Endothelial cell of umbilical vein (primary cell): ENCODE results near the gene KCNN3.

ENCODE experiments used
- CTCF ChIP-seq, 2 donors: IDR thresholded peaks; 1 replicate in 1 of 2; 2 replicates in 1 of 2; pipeline ENCODE4 v1.5.1; 2011; ENCODE audit warnings: low read length in 2 of 2, mild to moderate bottlenecking in 2 of 2, moderate library complexity in 2 of 2, control low read depth in 1 of 2, inconsistent platforms in 1 of 2, low read depth in 1 of 2; ENCODE audit not compliant: insufficient read depth in 1 of 2; ENCODE audit errors: extremely low read depth in 1 of 2
- POLR2AphosphoS5 ChIP-seq: IDR thresholded peaks from 2 replicates; pipeline ENCODE4 v1.6.1; 2012; ENCODE audit warnings: low read depth, mild to moderate bottlenecking, control low read depth, low read length, moderate library complexity; ENCODE audit not compliant: insufficient read depth

- TF ChIP-seq POLR2AphosphoS5 (no peak), CTCF (IDR thresholded peaks at IDR 0.05; ENCODE audit: extremely low read depth in 1 of 2, insufficient read depth in 1 of 2, low read depth in 1 of 2, low read length in 2 of 2) (no peak)
These were observed 36.9 kb downstream of the KCNN3 start for GRCh38 chr1:154833209-154833608.
